T follicular helper cell (primary cell): ENCODE data around the gene LAMB4.
"Not testable (repeated sequence)": the region's sequence is repeated elsewhere in the genome, so short reads cannot be mapped to it uniquely, and the experiment has no call there.

Experiments used
- DNase-seq: peaks from one replicate; pipeline ENCODE4 v3.0.0-alpha.2; 2020; ENCODE audit warnings: low read depth

Gene LAMB4

DNA sequence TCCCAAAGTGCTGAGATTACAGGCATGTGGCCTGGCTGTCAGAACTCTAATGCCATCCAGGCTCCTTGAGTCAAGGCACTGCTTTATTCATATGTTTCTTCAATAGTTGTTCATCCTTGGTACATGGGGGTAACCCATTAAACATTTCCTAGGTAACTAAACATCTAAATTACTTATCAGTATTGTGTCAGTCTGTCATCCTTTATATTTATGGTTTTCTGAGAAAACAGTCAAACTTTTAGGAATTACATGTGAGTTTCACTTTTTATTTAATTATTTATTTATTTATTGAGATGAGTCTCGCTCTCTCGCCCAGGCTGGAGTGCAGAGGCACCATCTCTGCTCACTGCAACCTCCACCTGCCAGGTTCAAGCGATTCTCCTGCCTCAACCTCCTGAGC lies 81.7 kb downstream of the LAMB4 start:
- no peak for DNase-seq

DNA sequence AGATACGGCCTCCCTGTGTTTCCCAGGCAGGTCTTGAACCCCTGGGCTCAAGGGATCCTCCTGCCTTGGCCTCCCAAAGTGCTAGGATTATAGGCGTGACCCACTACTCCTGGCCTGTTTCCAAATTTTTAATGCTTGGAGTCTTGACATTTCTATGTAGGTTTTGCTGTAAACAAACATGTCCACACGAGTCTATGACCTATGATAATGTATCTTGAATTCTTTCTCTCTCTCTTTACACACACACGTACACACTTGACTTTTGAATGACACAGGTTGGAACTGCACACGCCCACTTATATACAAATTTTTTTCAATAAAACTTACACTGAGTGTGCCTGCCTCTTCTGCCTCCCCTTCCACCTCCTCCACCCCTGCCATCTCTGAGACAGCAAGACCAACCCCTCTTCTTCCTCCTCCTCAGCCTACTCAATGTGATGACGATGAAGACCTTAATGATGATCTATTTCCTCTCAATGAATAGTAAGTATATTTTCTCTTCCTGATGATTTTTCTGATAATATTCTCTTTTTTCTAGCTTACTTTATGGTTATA lies 83.1 kb downstream of the LAMB4 start:
- DNase-seq = no peak

DNA sequence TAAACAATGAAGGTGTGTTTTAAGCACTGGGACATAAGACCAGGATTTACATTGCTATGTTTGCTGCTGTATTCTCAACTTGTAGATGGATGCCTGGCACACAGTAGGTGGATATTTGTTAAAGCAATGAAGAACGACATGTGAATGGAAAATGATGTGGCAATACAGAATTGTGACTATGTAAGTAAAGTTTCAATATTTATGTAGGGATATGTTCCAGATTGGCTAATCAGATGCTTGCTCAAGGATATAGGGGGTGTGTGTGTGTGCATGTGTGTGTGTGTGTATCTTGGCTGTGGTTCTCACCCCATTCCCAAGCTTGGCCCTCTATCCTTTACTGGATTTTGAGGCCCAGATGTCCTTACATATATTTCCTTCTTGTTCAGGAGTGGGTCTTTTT lies 84.5 kb downstream of the LAMB4 start:
- DNase-seq = no peak

DNA sequence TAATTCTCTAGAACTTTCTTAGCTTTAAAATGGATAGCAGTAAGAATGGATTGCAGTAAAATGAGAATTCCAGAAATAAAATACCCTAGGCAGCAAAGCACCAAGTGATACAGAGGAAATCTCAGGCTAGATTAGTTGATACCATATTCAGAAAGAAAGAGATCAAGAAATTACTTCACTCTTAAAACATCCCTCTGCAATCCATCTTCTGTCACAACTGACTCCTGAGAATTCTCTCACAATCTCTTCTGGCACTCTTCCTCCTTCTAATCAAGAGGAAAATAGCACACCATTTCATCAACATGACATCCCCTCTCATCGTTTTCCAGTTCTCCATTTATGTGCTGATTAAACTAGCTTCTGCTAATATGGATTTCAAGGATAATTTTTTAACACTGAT lies 85.0 kb downstream of the LAMB4 start:
- no peak for DNase-seq

DNA sequence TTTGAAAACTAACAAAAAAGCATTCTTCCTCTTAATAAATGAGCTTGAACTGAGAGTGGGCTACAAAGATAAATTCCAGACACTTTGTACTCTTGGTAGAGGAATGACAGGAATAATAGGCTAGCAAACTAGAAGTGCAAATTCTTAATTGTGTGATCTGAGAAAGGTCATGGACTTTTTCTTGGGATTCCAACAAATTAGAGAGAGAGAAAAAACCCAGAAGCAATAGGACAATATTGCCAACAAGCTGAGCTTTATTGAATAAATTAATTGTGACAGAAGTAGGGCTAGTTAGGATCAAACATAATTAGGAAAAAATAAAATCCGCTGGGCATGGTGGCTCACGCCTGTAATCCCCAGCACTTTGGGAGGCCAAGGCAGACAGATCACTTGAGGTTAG lies 85.8 kb downstream of the LAMB4 start:
- no peak for DNase-seq

DNA sequence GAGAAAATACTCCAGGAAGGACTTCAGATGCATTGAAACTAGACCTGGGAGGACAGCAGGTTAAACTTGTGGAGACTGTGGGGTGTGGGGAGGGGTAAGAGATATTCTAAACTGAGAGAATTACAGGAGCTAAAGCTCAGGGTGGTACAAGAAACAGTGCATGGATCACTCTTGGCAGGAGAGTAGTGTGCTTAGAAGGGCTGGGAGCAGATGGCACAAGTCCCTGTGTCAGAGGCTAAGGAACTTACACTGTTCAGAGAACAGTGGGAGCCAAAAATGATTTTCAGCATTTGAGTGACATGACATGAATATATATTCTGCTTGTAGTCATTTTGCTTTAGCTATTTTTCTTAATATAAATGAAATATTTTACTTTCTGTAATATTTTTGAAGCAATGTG lies 91.2 kb downstream of the LAMB4 start:
- no peak for DNase-seq

DNA sequence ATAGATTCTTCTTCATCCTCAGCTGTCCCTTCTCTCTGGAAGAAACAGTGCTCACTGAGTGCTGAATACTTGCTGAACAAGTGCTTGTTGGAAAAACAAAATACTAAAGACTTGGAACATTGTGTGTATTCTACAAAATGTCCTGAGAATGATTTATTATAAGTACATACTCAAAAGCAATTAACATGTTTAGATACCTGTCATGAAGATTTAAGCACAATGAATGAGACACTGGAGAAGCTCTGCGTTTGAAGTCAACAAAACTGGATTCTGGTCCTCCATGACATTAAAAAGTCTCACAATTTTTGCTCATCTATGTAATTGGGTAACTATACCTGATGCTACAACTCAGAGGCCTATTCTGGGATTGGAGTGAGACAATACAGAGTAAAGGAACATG lies 92.4 kb downstream of the LAMB4 start:
- DNase-seq = no peak

DNA sequence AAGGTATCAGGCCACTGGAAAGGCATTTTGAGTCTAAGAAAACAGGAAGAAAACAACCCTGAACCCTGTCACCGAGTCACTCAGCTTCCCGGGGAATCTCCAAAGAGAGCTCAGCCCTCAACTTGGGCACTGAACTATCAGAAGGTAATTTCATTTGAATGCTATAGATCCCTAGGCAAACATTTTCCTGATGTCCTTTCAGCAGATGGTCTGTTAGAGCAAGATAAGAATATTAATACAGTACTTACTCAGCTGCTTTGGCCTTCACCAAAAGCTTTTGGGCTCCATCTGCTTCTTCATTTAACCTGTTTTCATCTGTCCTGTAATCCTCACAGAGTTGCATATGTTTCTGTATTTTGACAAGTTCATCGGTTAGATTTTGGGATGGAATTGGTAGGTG lies 93.0 kb downstream of the LAMB4 start:
- DNase-seq = no peak

DNA sequence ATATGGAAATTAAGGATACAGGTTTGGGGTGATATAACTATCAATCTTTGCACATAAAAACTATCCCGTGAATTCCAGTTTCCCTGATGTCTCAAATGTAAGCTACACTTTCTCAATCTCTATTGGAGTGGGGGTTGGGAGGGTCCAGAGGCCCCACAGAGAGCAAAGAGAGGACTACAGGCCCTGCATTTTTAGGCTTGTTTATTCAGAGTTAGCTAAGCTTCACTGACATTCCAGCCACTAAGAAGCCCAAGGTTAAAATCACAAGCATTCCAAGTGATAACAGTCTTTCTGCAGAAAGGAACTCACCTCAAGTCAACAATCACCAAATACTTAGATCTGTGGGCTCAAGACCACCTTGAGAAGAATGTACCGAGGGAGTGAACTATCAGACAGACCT lies 95.6 kb downstream of the LAMB4 start:
- no peak for DNase-seq

DNA sequence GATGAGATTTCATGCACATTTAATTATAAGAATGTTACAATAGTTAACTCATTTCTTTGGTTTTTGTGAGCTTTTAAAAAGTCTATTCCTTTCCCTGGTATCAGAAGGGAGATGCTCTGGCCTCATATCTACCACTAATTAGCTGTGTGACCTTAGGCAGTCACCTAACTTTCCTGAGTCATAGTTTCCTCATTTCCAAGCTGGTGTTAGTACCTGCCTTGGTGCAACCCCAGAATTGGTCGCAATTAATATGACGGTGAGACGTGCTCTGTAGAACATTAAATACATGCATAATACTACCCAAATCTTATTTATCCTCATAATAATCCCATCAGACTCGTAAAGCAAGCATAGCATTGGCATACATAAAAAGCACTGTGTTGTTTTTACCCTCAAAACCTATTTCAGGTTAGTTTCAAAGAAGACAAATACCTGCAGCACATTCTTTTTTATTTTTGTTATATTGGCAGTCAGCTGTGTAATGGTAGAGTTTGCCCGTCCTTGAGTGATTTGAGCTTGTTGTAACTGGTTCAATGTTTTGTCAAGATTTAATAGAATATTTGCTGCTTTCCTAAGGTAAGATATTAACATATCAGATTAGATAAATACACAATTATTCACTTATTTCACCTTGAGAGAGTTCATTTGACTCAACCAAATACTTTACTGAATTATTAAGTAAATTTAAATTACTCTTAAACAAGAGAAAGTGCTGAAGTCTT lies 96.2 kb downstream of the LAMB4 start:
- DNase-seq = no peak

DNA sequence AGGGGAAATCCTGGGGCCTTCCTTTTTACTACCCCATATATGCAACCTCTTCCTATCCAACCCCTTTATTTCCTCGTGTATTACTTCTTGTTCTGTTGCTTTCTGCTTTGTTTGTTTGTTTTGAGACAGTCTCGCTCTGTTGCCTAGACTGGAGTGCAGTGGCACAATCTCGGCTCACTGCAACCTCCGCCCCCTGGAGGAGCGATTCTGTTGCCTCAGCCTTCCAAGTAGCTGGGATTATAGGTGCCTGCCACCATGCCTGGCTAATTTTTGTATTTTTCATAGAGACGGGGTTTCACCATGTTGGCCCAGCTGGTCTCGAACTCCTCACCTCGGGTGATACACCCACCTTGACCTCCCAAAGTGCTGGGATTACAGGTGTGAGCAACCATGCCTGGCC lies 96.9 kb downstream of the LAMB4 start:
- not testable (repeated sequence) for DNase-seq

DNA sequence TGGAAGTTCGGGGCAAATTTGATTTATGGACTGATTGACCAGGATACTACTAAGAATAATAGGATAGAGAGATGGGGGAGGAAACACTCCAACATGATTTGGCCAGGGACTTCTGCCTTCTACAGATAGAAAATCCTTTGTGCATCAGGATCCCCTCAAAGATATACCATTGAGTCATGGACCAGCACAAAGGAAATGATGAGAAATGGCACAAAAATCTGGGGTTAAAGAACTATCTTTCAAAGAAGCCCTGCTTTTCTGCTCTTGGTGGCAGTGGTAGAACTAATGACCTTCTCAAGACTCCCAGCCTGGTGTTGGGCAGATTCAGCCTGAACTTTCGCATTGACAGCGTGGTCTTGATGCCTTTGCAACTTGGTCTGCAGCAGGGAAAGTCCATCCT lies 99.6 kb downstream of the LAMB4 start:
- no peak for DNase-seq

DNA sequence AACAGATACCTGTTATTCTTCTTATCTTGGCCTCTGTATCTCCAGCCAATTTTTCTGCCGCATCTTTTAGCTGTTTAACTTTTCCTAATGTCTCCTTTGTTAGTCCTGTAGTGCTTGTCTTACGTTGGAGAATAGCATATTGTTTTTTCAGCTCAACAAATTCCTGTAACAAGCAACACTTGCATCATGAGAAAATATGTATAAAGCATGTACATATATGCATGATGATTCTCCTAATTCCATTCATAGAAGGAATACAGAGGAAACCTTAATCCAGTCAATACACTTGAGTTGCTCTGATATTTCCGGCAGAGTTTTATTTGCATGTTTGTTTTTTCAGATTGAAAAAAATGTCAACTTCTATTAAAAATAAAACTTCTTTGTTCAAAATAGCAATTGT lies 101.1 kb downstream of the LAMB4 start:
- no peak for DNase-seq

DNA sequence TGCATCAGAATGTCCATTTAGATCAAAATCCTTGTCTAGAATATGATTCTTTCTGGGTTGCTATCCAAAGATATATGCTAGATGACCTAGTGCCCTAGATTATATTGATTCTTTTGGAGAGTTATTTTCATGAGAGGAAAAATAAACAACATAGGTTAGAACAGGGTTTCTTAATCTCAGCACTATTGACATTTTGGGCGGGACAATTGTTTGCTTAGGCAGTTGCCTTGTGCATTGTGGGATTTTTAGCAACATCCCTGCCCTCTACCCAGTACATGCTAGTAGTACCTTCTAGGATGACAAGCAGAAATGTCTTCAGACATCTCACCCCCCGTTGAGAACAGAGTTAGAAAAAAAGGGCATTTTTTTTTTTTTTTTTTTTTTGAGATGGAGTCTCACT lies 102.0 kb downstream of the LAMB4 start:
- no peak for DNase-seq

DNA sequence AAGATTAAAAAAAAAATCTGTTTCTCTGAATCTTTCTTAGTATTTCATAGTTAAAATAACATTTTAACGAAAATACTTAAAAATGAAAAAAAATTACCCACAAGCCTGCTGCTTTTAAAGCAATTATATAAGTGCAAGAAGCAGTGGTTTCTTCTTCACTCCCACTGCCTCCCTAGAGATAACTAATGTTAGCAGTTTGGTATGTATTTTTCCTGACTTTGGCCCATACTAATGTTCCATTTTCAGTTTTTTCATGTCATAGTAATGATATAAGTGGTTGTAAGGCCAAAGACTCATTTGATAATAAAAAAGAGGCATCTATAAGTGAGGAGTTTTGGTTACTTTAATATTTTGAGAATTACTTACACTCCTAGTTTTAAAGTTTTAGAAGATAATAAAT lies 102.9 kb downstream of the LAMB4 start:
- DNase-seq = no peak

DNA sequence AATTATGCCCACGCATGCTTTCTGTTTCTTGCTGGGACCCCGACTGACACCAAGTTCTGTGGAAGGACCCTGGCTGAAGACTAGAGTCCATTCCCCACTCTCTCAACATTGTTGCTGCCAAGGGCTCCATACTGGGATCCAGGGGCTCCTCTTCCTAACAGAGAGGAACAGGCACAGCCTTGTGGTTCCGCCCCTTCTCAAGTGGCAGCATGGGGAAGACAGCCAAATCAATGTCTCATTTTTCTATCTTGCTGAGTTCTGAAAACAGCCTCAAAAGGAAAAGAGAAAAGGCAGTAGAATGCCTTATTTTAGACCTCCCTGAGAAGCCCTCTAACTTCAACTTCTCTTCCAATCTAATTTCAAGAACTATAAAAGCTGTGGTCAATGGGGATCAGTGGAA lies 103.5 kb downstream of the LAMB4 start:
- no peak for DNase-seq

DNA sequence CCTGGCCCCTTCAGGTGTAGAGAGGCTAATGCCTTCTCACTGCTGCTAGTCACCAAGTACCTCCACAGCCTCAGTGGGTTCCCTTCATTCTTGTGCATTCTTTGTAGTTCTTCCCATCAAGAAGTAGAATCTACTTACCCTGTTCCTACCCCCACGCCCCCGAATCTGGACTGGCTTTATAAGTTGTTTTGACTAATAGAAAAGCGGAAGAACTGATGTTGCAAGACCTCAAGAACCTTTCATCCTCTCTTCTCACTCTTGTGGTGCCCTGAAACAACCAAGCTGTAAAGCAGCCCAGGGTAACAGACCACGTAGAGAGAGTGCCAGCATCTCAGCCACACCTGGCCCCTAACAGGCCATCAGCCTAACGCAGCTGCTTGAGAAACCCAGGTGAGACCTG lies 104.0 kb downstream of the LAMB4 start:
- DNase-seq = no peak

DNA sequence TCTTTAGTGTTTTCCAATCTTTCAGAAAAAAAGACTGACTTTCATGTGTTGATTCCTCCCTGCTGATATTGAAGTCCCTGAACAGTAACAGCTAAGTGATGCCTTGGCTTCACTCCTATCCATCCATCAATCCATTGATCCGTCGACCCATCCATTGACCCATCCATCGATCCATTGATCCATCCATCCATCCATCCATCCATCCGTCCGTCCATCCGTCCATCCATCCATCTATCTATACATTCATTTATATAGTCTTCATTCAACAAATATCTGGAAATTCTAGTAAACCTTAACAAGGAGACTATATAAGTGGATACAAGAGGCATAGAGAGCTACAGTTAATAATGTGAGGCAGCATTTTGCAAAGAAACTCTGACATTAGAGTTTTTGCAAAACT lies 105.6 kb downstream of the LAMB4 start:
- DNase-seq = no peak

DNA sequence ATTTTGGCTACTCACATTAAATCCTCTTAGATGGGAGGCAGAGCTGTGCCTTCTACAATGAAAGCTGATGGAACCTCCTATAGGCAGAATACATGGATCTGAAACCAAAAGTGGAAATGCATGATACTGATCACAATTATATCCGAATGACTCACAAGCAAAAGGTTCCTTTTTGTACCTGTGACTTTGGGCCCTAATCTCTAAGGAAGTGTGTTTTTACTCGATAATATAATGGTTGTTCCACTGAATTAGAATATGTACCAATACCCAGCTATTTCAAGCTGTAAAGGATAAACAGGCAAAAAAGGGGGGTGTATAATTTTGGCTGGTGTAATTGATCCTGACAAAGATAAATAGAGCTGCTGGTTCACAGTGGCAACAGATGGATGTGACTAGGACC lies 109.6 kb downstream of the LAMB4 start:
- no peak for DNase-seq

DNA sequence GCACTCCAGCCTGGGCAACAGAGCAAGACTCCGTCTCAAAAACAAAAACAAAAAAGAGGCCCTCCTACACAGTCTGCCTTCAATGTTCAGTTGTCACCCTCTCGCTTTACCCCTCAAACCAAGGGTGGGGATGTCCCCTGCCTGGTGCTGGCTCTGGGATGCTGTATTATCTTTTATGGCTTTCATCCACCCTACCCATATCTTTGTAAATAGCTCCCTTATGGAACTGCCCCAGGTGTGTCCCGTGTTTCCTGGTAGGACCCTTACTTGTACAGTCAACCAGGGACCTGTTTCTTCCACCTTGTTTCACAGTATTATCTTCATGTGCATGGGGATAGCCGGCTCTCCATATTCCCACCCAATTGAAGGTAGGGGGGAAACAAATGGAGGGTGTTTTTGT lies 111.5 kb downstream of the LAMB4 start:
- no peak for DNase-seq

DNA sequence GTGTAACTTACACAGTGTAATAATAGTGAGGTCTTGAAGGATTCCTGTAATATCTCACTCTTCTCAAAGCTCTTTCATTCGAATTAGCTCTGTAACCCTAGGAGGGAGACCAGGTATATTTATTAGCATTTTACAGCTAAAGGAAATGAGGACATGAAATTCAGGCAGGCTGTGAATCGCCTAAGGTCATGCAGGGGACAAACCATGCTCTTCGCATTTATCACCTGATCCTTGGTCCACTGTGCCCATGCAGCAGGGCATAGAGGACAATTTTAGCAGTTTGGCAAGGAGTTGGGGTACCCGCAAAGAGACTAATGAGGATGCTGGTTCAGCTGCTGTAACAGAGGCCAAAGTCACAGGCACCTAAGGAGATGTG lies 112.4 kb downstream of the LAMB4 start:
- no peak for DNase-seq

DNA sequence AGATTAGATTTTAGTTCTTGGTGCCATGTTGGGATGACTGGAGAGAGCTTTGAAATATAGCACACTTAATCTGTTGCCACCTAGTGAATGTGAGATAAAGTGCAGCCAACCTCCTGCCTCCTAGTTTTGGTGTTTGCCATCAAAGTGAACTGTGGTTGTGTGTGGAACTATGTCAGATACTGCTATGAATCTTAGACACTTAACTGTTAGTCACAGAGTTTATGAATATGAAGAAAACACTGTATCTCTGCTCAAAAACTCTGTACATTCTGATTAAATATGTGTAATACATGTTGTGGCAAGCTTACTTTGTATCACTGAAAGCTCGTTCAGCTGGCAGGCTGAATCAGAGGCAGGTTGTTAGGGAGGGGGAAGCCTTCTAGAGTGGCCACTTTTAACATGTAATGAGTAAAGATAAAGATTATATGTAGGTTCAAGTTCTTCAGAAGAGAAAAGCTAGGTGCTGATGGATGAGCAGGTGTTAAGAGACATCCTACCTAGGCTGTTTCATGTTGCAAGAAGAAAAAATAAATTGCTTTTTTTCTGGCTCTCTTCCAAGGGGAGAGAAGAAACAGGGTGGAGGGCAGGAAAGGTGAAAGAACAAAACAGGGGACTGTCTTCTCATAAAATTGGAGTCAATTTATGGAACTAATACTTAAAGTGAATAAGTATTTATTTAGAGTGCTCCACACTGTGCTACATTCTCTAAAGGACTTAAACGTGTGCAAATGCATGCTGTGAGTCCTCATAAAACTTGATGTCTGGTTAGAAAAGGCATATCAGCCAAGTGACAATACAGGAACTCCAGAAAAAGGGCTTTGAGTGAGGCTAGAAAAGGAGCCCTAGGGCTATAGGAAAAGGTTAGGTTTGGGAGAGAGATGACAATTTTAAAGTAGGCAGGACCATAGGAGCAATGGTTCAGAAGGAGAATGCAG lies 113.1 kb downstream of the LAMB4 start:
- no peak for DNase-seq

DNA sequence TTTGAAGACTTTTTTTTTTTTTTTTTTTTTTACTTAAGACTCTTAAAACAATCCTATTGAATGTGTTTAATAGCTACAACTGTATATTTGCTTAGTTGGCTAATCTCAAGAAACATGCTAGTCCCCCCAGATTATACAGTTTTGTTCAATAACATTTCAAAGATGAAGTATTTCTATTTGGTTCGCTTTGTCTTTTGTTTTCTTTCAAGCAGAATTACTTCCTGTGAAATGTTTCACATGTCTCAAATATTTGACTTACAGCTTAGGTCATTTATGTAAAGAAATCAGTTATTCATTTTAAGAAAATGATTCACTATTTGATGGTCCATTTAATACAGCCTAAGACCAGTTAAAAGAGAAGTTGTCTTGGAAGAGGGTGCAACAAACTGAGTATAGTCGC lies 114.4 kb downstream of the LAMB4 start:
- no peak for DNase-seq
